K562 (cell line): Measurements from ENCODE around the gene DTX3. TPM values are rescaled to one million over a fixed set of nuclear protein-coding genes. Genes with fewer than 3 reads are reported as not detected.

Source experiments
- AFF4 ChIP-seq: sonication (generic); formaldehyde crosslinking; IDR thresholded peaks from 2 replicates; pipeline ENCODE4 v1.8.0; 2023; ENCODE audit warnings: mild to moderate bottlenecking, missing genetic modification reagents
- ESRRA ChIP-seq: fragments of 450-650 bp; IDR thresholded peaks from 2 replicates; pipeline ENCODE4 v1.6.1; 2014; ENCODE audit warnings: low read depth, mild to moderate bottlenecking, moderate library complexity, borderline replicate concordance
- HEY1 ChIP-seq: fragments of 250-450 bp; sonication (Bioruptor Pico); IDR thresholded peaks from 2 replicates; pipeline ENCODE4 v1.5.0; 2020; ENCODE audit warnings: mild to moderate bottlenecking, moderate library complexity, borderline replicate concordance
- L3MBTL2 ChIP-seq: fragments of 450-650 bp; IDR thresholded peaks from 2 replicates; pipeline ENCODE4 v1.6.1; 2016; ENCODE audit warnings: mild to moderate bottlenecking, moderate library complexity
- MNT ChIP-seq, 2 experiments: fragments of 450-650 bp; conservative IDR thresholded peaks; 2 replicates each; pipeline ENCODE4 v1.6.1; 2017; ENCODE audit warnings: mild to moderate bottlenecking in 2 of 2, moderate library complexity in 2 of 2
- NR2F6 ChIP-seq: fragments of 450-650 bp; formaldehyde crosslinking; IDR thresholded peaks from 2 replicates; pipeline ENCODE4 v1.4.0; 2020; ENCODE audit warnings: mild to moderate bottlenecking
- PRDM10 ChIP-seq: fragments of 450-650 bp; IDR thresholded peaks from 2 replicates; pipeline ENCODE4 v1.6.1; 2018; ENCODE audit not compliant: partially characterized antibody
- RREB1 ChIP-seq: fragments of 250-450 bp; sonication (Bioruptor Pico); IDR thresholded peaks from 2 replicates; pipeline ENCODE4 v1.4.0; 2020
- SREBF1 ChIP-seq: fragments of 150-350 bp; IDR thresholded peaks from 2 replicates; pipeline ENCODE4 v1.6.1; 2014; ENCODE audit warnings: antibody characterized with exemption, low read depth, low read length, borderline replicate concordance
- XRCC4 ChIP-seq: IDR thresholded peaks from one replicate; pipeline ENCODE4 v1.6.1; 2011; ENCODE audit not compliant: insufficient read depth, insufficient read length; ENCODE audit errors: extremely low read depth
- polyA plus RNA-seq, 8 experiments: library from polyadenylated mRNA; depleted of rRNA in 4 of 8; stranded (reverse) in 5 of 8; unstranded in 3 of 8; fragments of >200 nt; fragmentation: Nextera tagmentation in 2 of 8; fragmentation: Illumina TruSeq in 1 of 8; extraction: Ambion mirVana in 2 of 8; extraction: Trizol in 1 of 8; gene quantifications; 2 replicates each; pipeline versions ENCODE4 v1.2.1 to v1.2.3, GENCODE V29; 2011 to 2014; ENCODE audit warnings: inconsistent platforms in 1 of 8, missing spikeins in 1 of 8
- total RNA-seq, 7 experiments: library from RNA; depleted of rRNA in 6 of 7; stranded (reverse); fragments of >200 nt in 6 of 7; fragmentation: Illumina TruSeq in 2 of 7; extraction: Trizol in 2 of 7; gene quantifications; 2 replicates each; pipeline versions ENCODE4 v1.2.1 to v1.2.3, GENCODE V29; 2011 to 2021; ENCODE audit warnings: low replicate concordance in 1 of 7

DTX3 gene
- total and polyA plus RNA-seq, 9 of the 15 experiments (the other 6 are each of a cell fraction or from before 2014, with no cell fraction given): 0.03 to 0.09 (median 0.06) TPM; not detected in 6

GRCh38 chr12:57621497-57622292, 17.1 kb downstream of the DTX3 start (continued):
- TF ChIP-seq PRDM10 (no peak), SREBF1 (no peak), AFF4 (CRISPR knock-in tag) (no peak), L3MBTL2 (peak; percentile 54; the same call in 1 of the 2 replicates), MNT (conservative IDR thresholded peaks at IDR 0.05) (no peak), NR2F6 (CRISPR knock-in tag) (no peak), RREB1 (CRISPR knock-in tag) (no peak; the same call in 1 of the 2 replicates), ESRRA (peak; percentile 93), XRCC4 (no peak), HEY1 (CRISPR knock-in tag) (no peak)
